Subcutaneous adipose tissue (tissue), 4 donors: Measurements from ENCODE around the gene DMRT1. TPM values are rescaled to one million over a fixed set of nuclear protein-coding genes. Genes with fewer than 3 reads are reported as not detected.

ENCODE experiments used
- total RNA-seq, 4 donors: library from RNA; depleted of rRNA; stranded (reverse); fragments of >200 nt; gene quantifications; one replicate each; pipeline ENCODE4 v1.1.0, GENCODE V29; 2016
- TF ChIP-seq, protein P1 (sequence below): fragments of 450-650 bp; IDR thresholded peaks from one replicate; pipeline ENCODE4 v1.5.1; 2016; ENCODE audit warnings: low read depth, mild to moderate bottlenecking, control low read depth, antibody characterized with exemption, moderate library complexity

The DMRT1 gene
- total RNA-seq, 4 donors from 2014 or later = not detected

GRCh38 chr9:948497-948896 is 107.0 kb downstream of the DMRT1 start:
- TF ChIP-seq, protein P1, sequence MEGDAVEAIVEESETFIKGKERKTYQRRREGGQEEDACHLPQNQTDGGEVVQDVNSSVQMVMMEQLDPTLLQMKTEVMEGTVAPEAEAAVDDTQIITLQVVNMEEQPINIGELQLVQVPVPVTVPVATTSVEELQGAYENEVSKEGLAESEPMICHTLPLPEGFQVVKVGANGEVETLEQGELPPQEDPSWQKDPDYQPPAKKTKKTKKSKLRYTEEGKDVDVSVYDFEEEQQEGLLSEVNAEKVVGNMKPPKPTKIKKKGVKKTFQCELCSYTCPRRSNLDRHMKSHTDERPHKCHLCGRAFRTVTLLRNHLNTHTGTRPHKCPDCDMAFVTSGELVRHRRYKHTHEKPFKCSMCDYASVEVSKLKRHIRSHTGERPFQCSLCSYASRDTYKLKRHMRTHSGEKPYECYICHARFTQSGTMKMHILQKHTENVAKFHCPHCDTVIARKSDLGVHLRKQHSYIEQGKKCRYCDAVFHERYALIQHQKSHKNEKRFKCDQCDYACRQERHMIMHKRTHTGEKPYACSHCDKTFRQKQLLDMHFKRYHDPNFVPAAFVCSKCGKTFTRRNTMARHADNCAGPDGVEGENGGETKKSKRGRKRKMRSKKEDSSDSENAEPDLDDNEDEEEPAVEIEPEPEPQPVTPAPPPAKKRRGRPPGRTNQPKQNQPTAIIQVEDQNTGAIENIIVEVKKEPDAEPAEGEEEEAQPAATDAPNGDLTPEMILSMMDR = no peak

DNA sequence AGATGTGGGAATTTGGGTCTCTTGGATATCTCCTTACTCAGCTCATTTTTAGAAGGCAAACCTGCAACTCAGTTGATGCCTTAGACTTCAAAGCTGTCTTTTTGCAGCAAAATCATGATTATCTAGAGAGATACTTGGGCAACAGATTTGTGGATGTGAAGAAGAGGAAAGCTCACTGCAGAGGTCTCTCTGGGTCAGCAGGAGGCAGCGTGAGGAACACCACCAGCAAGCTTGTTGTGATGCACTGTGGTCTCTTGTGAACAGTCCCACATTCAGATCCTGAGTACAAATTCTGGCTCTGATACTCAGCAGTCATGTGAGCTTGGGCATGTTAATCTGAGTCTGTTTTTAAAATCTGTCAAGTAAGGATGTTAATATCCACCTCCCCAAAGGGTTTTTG is 108.6 kb downstream of the DMRT1 start:
- TF ChIP-seq, protein P1 = no peak

- TF ChIP-seq, protein P1 = no peak
Measured at GRCh38 chr9:952546-952945, 111.0 kb downstream of the DMRT1 start.

GRCh38 chr9:959105-959504 is 117.6 kb downstream of the DMRT1 start:
- TF ChIP-seq, protein P1 = no peak

- TF ChIP-seq, protein P1 = no peak
Measured at GRCh38 chr9:959914-960313, 118.4 kb downstream of the DMRT1 start.

- TF ChIP-seq, protein P1 = no peak
Measured at GRCh38 chr9:962023-962422, 120.5 kb downstream of the DMRT1 start.

- TF ChIP-seq, protein P1 = no peak
Measured at GRCh38 chr9:965497-965896, 124.0 kb downstream of the DMRT1 start.
